Stimulated activated CD4-positive, alpha-beta T cell treated with anti-CD3 and anti-CD28 coated beads, Interleukin-4, amount 100 ng/mL, for 48 hours (primary cell): Measurements from ENCODE around the gene TMEM33.
"Not testable (repeated sequence)": the region's sequence is repeated elsewhere in the genome, so short reads cannot be mapped to it uniquely, and the experiment has no call there.

ENCODE experiments used
- DNase-seq, 2 donors: peaks; one replicate each; pipeline ENCODE4 v3.0.0-alpha.2; 2020; ENCODE audit warnings: low read depth in 2 of 2

Gene TMEM33

GRCh38 chr4:41934901-41935651, at the start of gene TMEM33:
TSS of gene TMEM33 (plus strand) at chr4:41935429. CDS start at chr4:41935485, 56 bp downstream.
- peak; percentile 56 to 77 for DNase-seq

GRCh38 chr4:41885456-41885855, 49.8 kb upstream of the TMEM33 start:
- DNase-seq, result no peak

- no peak for DNase-seq
Observed at GRCh38 chr4:41887277-41887676, 48.0 kb upstream of the TMEM33 start.

- no peak for DNase-seq
Observed at GRCh38 chr4:41887821-41888686, 47.2 kb upstream of the TMEM33 start.

GRCh38 chr4:41888687-41889074, 46.5 kb upstream of the TMEM33 start:
- DNase-seq, result no peak

- no peak for DNase-seq
Observed at GRCh38 chr4:41889317-41889716, 45.9 kb upstream of the TMEM33 start.

- no peak for DNase-seq
Observed at GRCh38 chr4:41890085-41890484, 45.1 kb upstream of the TMEM33 start.

GRCh38 chr4:41896648-41897047, 38.6 kb upstream of the TMEM33 start:
- DNase-seq, result no peak

- no peak for DNase-seq
Observed at GRCh38 chr4:41897698-41898097, 37.5 kb upstream of the TMEM33 start.

GRCh38 chr4:41909136-41909535, 26.1 kb upstream of the TMEM33 start:
- DNase-seq, result not testable (repeated sequence)

GRCh38 chr4:41912546-41912945, 22.7 kb upstream of the TMEM33 start:
- DNase-seq, result no peak

- no peak for DNase-seq
Observed at GRCh38 chr4:41913509-41913908, 21.7 kb upstream of the TMEM33 start.

GRCh38 chr4:41918278-41918677, 17.0 kb upstream of the TMEM33 start:
- no peak for DNase-seq

GRCh38 chr4:41920416-41920815, 14.8 kb upstream of the TMEM33 start:
- not testable (repeated sequence) for DNase-seq

- DNase-seq, result no peak
Observed at GRCh38 chr4:41921476-41921875, 13.8 kb upstream of the TMEM33 start.

GRCh38 chr4:41927796-41928499, 7.3 kb upstream of the TMEM33 start:
- DNase-seq, result no peak

- no peak for DNase-seq
Observed at GRCh38 chr4:41930139-41930831, 4.9 kb upstream of the TMEM33 start.

GRCh38 chr4:41932988-41933387, 2.2 kb upstream of the TMEM33 start:
- DNase-seq, result no peak

- DNase-seq, result no peak
Observed at GRCh38 chr4:41933997-41934503, 1.2 kb upstream of the TMEM33 start.

GRCh38 chr4:41934514-41934900, 722 bp upstream of the TMEM33 start:
- no peak for DNase-seq

- DNase-seq, result peak; percentile 1 to 21
Observed at GRCh38 chr4:41935652-41936021, 408 bp downstream of the TMEM33 start.
